Measurements from ENCODE around the gene TTI1.
"Not testable (repeated sequence)": the region's sequence is repeated elsewhere in the genome, so short reads cannot be mapped to it uniquely, and the experiment has no call there.

The TTI1 gene

DNA sequence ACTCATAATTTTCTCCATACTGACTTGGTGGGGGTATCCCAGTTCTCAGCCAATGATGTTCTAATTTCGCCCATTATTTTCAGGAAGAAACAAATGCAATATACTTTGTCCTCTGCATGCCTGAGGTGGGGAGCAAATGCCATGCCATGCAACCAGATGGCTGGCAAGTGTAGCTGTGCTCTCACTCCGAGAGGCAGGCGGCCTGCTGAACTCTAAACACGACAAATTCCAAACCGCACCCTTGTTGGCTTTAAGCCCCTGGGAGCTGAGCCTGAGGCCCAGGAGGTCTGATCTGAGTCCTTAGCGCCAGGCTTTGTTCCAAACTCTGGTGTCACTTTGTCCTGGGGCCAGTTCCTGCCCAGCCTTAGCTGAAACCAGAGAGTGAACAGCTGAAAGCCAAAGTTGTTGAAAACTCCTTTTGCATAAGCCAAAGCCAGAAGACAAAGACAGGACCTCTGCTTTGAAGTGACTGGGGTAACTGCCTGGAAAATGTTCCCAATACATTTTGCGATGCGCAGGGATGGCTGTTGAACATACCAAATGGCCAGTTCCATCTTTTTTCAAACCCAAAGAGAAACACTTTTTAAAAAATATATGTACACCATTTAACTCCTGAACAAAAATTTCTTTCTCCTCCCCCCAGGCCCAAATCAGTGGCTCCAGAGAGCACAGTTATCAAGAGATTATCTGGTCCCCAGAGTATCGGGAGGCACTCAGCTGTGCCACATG, 46.2 kb downstream of the TTI1 start:
- no peak for DNase-seq

DNA sequence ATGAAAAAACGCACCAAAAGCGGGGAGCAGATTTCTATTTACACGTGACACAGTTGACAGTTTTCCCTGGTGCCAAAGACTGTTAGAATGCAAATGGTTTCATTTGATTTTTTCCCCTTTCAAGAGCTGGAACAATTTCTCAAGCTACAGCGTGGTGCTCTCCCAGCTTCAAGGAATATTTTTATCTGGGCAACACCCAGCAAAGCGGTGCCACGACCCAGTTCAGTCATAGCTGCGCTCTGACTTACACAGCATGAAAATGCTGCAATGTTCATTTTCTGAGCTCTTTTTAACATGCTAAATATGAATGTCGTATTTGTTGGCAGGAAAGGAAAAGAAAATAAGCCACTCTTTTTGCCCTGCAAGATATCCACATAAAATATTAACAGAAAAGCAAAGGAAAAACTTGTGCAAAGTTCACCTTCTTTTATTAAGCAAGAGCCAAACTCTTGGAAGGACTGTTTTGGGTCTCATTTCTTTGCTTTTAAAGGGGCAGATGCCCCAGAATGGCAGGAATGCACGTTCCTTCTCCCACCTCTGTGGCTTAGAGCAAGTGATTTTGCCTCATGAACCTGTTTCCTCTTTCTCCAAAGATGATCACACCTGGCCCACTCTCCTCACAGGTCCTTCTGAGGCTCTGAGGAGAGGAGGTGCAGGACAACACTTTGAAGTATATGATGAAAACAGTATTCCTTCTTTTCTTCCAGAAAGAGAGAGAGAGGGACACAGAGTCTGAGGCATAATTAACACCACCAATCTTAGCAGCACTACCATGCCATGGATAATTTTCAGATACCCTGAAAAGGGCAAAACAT, 47.0 kb downstream of the TTI1 start:
- DNase-seq = no peak

DNA sequence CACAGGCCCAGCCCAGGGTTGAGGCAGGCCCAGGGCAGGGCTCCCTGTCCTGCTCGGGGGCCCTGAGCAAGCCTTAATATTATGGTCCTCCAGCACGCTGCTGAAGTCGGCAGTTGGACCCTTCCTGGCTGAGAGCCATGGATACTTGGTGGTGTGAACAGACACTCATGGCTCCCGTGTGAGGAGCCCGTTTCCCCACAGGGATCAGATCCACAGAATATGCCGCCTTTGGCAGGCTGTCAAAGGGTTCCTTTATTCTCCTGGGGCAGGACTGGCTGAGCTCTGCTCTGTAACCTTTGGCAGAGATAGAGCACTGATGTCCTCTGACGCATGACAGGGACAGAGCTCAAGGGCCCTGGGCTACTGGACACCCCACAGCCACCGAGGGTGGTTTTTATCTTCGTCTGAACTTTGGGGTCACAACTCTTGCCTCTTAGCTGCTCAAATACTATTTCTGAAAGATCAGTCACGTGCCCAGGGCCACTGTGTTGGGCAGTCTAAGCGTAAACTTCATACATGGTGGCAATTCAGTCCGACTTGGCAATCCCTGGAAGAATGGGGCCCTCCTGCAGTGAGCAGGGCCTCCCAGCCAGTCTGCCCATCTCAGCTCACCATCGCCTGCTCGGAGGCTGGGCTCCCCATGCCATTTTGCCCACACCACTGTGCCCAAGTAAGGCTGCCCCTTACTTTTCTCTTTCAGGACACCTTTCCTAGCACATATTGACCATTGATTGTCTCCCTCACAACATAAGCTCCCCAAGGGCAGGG, 49.1 kb downstream of the TTI1 start:
- no peak for DNase-seq

DNA sequence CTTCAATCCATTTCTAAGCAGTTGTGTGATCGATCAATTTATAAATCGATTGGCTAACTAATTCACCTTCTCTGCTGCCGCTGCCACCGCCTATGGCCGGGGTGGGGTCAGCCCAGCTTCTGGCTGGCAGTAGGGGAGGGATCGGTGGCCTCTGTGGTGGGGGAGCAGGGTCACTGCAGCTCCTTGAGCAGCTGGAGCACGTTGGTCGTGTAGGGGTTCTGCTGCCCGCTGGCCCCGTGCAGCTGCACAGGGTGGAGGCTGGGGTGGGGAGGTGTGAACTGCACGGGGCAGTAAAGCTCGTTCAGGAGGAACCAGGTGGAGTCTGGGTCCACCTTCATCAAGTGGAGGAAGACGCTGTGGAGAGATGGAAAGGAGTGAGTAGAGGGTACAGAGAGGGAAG, 50.0 kb downstream of the TTI1 start:
- no peak for DNase-seq

DNA sequence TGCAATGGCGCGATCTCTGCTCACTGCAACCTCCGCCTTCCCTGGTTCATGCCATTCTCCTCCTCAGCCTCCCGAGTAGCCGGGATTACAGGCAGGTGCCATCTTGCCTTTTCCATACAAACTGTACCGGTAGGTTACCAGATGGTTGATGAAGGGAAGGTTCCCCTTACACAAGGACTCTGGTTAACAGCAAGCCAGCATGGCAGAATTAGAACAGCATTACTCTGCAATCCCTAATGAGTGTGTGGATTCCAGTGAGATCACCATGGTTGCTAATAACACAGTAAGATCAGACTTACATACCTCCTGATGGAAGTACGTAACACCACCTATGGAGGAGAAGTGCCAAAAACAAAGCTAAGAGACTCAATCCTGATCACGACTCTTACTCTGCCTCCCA, 51.7 kb downstream of the TTI1 start:
- no peak for DNase-seq

DNA sequence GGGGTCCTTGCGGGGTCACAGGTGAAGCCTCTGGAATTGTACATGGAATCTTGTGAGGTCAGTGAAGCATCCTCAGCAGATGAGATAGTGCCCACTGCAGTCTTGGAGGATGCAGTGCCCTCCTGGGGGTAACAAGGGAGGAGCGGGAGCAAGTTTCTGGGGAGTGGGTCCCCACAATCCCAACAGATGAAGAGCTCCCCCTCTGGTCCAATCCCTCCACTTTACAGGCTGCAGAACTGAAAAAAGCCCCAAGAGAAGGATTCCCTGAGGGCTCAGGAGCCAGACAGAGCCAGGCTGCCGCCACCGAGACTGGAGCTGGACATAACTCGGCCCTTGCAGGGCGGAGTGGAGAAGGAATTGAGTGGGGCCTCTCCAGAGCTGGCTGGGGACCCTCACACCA, 52.4 kb downstream of the TTI1 start:
- DNase-seq = no peak

DNA sequence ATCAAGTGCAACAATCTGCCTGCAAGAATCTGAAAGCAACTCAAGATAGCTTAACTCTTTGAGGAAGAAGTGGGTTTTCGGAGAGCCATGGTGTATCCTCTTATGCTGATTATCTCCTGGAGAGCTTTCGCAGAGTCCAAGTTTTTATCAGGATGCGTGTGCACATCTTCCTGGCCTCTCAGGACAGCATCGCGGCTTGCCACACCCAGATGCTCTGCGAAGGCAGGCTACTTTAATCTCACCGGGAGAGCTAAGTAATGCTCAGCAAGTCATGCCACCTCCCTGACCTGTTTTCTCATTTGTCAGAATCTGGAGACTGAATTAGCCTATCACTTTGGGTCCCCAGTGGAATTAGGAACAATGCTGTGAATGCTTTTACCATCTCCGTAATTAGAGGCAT, 52.9 kb downstream of the TTI1 start:
- no peak for DNase-seq

DNA sequence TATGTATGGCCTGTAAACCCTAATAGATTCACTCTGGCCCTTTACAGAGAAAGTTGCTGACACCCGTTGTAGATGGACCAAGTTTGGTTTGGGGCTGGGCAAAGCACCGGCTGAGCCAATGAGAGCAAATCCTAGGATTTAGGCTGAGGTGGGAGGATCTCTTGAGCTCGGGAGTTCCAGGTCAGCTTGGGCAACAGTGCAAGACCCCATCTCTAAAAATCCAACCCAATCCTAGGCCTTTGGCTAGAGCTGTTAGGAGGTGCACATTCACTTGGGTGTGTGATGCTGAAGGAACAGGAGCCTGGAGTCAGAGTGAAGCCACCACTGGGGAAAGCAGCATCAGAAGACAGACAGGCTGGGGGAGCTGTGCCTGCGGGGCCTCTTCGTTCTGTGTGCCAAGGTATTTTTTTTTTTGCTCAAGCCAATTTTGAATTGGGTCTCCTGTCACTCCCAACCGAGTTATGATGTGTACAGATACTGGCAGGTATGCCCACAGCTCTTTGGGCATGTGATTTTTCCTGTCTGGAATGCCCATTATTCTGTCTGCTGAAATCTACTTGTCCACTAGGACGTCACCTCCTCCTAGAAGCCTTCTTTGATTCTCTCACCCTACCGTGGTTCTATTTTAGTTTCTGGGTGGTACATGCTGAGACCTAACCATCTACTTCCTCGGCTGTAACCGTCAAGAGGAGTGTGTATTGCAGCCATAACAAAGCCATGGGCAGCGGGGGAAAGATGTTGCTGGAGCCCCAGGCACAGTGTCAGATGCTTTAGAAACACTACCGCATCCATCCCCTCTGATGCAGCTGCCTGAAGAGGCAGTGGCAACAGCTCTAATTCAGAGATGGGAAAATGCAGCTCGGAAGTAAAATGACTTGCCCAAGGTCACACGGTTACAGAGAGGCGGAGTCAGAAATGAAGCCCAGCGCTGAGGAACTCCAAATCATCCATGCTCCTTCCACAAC, 54.0 kb downstream of the TTI1 start:
- no peak for DNase-seq

DNA sequence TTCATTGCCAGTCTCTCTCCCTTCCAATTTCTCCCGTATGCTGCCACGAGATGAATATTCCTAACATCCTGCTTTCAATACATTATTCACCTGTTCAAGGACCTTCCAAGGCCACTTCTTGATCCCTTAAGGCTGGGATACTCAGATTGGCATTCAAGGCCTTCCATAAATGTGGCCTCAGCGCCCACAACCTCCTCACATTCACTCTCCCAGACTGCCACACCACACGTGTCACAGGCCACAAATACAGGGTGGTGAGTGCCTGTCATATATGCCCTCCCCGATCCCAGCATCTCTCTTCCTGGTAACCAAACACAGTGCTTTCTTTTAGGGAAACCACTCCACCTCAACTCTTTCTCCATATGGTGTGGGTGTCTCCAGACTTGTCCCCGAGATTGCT, 55.5 kb downstream of the TTI1 start:
- DNase-seq = no peak

DNA sequence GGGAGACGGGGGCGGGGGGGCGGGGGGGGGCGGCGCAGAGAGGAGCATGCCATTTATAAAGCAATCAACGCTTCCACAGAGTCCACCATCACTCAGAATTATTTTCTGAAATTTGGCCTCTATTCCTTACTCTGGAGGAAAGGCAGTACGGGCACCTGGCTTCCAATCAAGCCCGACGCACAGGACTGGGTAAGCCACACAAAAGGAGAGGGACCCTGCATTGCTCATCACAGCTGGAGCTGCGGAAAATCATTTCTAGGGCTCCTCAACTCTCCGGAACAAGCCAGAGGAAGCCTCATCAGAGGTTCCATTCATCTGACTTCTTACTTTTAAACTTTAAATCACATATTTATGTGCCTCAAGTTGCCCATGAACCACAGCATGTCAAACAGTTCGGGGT, 55.9 kb downstream of the TTI1 start:
- DNase-seq = no peak

DNA sequence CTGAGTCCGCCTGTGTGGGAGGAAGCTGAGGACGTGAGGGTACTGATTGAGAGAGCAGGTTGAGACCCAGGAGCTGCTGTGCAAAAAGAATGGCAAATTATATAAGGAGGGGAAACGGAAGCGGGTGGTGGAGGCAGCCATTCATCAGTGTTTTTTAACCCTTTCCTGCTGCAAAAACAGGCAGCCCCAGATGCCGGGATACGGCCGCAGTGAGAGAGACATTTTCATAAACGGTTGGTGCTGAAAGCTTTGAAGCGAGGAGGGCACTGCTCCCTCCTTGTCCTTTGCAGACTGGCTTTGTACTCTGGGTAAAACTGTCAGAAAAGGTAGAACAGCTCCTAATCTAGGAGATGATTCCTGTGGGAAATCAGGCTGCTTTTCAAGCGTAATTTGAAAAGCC, 56.4 kb downstream of the TTI1 start:
- no peak for DNase-seq

DNA sequence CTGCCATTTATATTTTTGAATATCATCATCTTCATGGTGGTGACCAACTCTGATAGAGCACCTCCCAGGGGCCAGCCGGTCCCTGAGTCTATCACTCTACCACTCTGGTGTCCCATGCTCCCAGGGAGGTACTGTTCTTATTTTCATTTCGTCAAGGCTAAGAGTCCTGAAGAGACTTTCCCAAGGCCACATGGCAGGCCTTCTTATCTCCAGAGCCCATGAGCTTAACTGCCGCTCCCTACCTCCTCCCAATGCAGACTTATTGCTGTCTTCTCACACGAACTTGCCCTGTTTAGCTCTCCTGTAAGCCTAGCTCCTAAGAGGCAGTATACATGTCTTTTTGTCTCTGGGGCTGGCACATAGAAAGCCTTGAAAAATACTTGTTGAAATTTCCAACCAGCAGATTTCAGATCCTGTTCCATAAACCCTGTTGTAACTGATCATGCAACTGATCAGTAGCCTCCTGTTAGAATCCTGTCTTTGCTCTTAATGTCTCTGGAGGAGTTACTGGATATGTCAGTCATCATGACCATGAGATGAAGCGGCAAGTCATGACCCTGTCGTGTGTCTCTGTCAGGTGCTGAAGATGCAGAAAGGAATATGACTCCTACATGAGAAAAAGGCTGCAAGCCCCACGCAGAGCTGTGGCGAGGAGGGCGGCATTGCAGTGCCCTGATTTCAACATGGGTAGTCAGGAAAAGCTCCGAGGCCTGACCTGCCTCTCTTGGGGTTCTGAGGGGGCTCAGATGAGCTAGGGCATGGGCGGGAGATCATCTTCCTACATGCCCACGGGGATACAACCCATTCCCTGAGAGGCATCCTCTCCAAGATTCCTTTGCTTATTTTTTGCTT, 60.0 kb downstream of the TTI1 start:
- DNase-seq = no peak

DNA sequence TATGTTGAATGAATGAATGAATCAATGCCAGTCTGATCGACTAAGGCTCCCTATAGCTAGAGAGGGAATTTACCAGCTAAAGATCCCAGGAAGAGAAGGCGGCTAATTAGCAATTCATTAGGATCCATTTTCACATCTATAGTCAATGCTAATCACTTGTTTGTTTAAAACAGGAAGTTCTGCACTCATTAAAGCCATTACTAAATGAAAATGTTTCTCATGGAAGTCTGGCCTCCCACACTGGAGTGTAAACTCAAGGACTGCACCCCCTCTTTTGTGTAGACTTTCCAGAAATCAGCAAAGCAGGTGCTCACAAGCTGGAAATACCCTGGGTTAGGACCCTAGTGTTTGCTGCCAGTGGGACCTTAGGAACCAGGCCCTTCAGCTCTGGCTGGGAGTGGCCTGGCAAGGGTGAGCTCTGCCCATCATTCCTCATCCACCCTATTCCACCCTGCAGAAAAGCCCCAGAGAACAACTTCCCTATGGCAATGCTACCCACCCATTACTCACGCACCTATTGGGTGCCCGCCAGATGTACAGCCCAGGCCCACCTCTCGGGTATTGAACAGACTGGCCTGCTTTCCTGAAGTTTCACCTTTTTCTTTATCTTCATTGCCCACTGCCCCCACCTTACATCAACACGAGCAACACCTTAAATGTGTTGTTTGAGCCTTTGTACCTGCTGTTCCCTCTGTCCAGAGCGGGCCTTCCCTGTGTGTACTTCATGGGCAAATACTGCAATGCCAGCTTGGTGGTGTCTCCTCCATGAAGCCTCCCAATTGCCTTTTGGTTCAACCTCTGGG, 60.8 kb downstream of the TTI1 start:
- no peak for DNase-seq

DNA sequence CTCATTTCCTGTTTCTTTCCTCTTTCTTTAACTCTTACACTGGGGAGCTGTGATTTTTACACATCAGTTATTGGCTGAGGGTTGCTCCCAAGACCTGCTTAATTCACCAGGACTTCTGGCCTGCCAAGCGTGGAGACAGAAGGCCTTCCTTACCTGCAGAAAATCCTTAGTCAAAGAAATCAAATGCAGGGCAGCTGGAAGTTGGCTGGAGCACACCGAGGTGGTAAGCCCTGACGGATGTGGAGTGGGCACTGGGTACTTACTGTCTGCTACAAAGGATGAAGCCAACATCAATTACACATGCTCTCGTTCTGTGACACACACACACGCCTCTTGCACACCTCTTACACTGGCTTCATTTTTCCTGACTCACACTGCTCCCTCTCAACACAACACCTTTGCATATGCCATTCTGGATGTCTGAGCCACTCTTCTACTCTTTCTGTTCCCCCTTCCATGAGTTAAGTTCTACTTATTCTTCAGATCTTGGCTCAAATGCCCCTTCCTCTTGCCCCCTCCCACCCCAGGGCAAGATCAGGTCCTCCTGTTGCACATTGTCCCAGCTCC, 61.6 kb downstream of the TTI1 start:
- DNase-seq = no peak

DNA sequence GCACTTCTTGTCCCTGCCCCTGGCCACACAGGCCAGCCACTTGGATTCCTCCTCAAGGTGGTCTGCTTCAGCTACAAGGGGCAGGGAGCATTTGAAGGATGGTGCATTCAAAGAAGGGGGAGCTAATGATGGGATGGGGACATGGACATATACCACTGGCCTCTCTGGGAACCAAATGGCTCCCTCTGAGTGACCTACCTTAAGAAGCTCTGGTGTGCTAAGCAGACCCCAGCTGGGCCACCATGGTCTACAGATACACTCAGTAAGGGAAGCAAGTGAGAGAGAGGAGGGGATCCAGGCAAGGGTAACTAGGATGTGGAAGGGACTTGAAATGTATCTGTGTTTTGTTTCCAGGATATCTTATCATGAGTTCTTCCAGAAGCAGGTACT, 62.4 kb downstream of the TTI1 start:
- no peak for DNase-seq

DNA sequence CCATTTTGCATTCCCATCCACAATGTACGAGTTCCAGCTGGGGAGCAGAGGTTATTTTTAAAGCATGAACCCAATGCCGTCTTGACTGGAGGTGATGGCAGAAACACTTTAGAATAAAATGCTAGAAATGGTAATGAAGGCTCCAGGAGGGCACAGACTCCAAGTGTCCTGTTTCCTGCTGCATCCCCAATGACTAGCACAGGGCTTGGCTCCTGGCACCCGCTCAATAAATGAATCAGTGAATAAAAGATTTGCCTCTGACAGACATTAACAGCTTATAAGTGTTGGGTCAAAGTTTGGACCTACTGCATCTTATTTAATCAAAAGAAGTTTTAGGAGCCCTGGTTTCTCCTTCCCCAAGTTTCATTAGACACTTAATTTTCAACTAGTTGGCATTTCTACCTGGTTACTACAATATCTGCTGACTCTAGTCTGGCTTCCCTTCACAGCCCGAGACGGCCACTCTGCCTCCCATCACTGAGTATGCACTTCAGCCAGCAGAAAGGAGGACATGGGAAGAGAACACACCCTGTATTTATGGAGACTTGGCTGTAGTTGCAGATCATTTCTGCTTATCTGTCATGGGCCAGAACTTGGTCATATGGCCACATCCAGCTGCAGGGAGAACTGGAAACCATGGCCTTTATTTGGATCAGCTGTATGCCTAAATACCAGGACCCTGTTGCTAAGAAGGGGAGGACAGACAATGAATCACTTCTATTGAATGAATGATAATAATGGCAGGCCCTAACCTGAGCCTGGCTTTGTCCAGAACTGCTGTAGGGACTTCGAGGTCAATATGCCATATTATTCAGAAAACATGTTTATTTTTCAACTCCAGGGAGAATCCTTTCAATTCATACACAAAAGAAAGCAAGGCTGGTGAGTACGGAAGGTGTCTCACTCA, 63.1 kb downstream of the TTI1 start:
- no peak for DNase-seq

DNA sequence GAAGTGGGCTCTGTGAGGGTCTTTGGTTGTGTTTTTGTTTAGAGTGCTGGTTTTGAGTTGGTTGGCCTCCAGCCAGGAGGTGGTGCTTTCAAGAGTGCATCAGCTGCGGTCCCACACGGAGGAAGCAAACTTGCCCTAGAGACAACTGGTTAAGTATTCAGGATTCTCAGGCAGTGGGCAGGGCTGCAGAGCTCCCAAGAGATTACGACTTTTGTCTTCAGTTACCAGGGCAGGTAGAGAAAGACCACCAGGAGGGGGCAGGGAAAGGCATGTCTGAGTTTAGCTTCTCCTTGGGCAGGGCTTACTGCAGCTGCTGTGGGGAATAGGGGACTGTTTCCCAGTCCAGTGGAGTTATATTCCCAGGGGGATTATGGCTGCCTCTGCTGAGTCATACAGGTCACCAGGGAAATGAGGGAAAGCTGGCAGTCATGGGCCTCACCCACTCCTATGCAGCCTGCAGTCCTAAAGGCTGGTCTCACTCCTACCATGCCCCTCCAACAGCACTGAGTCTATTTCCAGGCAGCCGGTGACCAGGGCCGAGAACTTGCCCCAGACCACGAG, 64.3 kb downstream of the TTI1 start:
- no peak for DNase-seq

DNA sequence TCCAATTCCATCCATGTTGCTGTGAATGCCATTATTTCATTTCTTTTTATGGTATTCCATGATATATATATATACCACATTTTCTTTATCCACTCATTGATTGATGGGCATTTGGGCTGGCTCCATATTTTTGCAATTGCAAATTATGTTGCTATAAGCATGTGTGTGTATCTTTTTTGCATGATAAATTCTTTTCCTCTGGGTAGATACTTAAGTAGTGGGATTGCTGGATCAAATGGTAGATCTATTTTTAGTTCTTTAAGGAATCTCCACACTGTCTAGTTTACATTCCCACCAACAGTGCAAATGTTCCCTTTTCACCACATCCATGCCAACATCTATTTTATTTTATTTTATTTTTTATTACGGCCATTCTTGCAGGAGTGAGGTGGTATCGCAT, 69.8 kb downstream of the TTI1 start:
- not testable (repeated sequence) for DNase-seq

DNA sequence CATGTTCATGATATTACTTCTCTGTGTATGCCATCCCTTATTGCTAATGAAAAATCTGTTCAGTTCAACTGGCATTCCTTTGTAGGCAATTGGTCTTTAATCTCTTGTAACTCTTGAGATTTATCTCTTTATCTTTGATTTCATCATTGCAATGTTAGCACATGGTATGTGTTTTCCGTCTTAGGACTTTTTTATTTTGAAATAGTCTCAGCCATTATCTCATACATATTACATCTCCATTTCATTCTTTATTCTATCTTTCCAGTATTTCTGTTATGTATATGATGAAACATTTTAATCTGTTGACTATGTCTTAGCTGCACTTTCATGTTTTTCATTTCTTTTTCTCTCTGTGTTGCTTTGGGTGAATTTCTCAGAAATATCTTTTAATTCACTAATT, 72.2 kb downstream of the TTI1 start:
- DNase-seq = no peak
